Smooth muscle cell (in vitro differentiated cells): ENCODE results near the gene GSAP. TPM values are rescaled to one million over a fixed set of nuclear protein-coding genes. Genes with fewer than 3 reads are reported as not detected.
A peak's percentile ranks its signal among the peaks of the same experiment; 100 is the strongest.

ENCODE experiments used
- DNase-seq: peaks from one replicate; lab custom pipeline; 2025; ENCODE audit not compliant: unreplicated experiment; lab: John Stamatoyannopoulos, UW
- H2AFZ ChIP-seq: fragments of 200-600 bp; sonication (generic); 2 replicates; pipeline ENCODE4 v1.6.0; 2016; ENCODE audit warnings: antibody characterized with exemption, low read depth, mild to moderate bottlenecking
- H3F3A ChIP-seq: fragments of 200-600 bp; sonication (generic); 2 replicates; pipeline ENCODE4 v1.6.0; 2017; ENCODE audit warnings: antibody characterized with exemption, low read depth
- H3K27ac ChIP-seq: fragments of 200-600 bp; sonication (generic); 2 replicates; pipeline ENCODE4 v1.5.1; 2016; ENCODE audit warnings: low read depth, mild to moderate bottlenecking
- H3K27me3 ChIP-seq: fragments of 200-600 bp; sonication (generic); 2 replicates; pipeline ENCODE4 v1.6.1; 2016; ENCODE audit warnings: low read depth, mild to moderate bottlenecking
- H3K36me3 ChIP-seq: fragments of 200-600 bp; sonication (generic); 2 replicates; pipeline ENCODE4 v1.5.1; 2016; ENCODE audit warnings: low read depth
- H3K4me1 ChIP-seq: fragments of 200-600 bp; sonication (generic); 2 replicates; pipeline ENCODE4 v1.5.1; 2016; ENCODE audit warnings: low read depth
- H3K4me2 ChIP-seq: fragments of 200-600 bp; sonication (generic); 2 replicates; pipeline ENCODE4 v1.6.0; 2016; ENCODE audit warnings: mild to moderate bottlenecking
- H3K4me3 ChIP-seq: fragments of 200-600 bp; sonication (generic); 2 replicates; pipeline ENCODE4 v1.5.1; 2016; ENCODE audit warnings: mild to moderate bottlenecking
- H3K79me2 ChIP-seq: fragments of 200-600 bp; sonication (generic); 2 replicates; pipeline ENCODE4 v1.6.0; 2016; ENCODE audit warnings: low read depth, mild to moderate bottlenecking
- H3K9ac ChIP-seq: fragments of 200-600 bp; sonication (generic); 2 replicates; pipeline ENCODE4 v1.6.0; 2016; ENCODE audit warnings: low read depth
- H3K9me3 ChIP-seq: fragments of 200-600 bp; sonication (generic); replicated peaks from 2 replicates; pipeline ENCODE4 v1.5.1; 2016; ENCODE audit warnings: low read depth
- H4K20me1 ChIP-seq: fragments of 200-600 bp; sonication (generic); 2 replicates; pipeline ENCODE4 v1.6.0; 2016; ENCODE audit warnings: low read depth
- WGBS: methylation state at CpG from one replicate; pipeline ENCODE4 v1.1.7; 2016; ENCODE audit warnings: low lambda C conversion rate; 5-methylcytosine and 5-hydroxymethylcytosine counted together
- polyA plus RNA-seq: library from polyadenylated mRNA; unstranded; fragments of >200 nt; fragmentation: Nextera tagmentation; extraction: Ambion mirVana; gene quantifications from 2 replicates; pipeline ENCODE4 v1.2.1, GENCODE V29; 2016
- total RNA-seq: library from RNA; depleted of rRNA; stranded (reverse); fragments of >200 nt; gene quantifications from 2 replicates; pipeline ENCODE4 v1.2.3, GENCODE V29; 2014
- TF ChIP-seq, protein P1 (sequence below): fragments of 200-600 bp; sonication (generic); IDR thresholded peaks from 2 replicates; pipeline ENCODE4 v1.5.1; 2017; ENCODE audit warnings: borderline replicate concordance, mild to moderate bottlenecking, antibody characterized with exemption; ENCODE audit not compliant: insufficient read depth, poor library complexity, severe bottlenecking

GSAP gene
- total and polyA plus RNA-seq, 2 experiments from 2014 or later: 0.45 to 0.94 TPM

DNA sequence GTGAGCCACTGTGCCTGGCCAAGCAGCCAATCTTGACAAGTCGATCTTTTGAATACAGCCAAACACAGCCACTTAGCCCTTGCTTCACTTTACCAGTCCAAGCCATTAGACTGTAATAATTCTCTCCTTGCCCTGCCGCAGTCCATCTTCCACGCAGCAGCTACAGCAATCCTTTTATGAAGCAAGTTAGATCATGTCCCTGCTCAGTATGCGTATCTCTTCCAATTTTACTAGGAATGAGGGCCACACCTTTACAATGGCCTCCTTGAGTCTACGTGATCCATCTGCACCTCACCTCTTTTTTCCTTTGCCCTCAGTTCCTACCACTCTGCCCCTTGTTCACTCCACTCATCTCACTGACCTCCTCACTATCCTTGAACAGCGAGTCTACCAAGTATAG lies 22.2 kb downstream of the GSAP start:
- H3K9me3 ChIP-seq: no peaks in the 10 kb centered on the region
- H3K36me3 ChIP-seq: no peaks in the 10 kb centered on the region
- no peaks in the 10 kb centered on the region for H4K20me1 ChIP-seq
- no peaks in the 10 kb centered on the region for H3K27me3 ChIP-seq
- H3K4me1 ChIP-seq: no peaks in the 10 kb centered on the region
- H3K4me2 ChIP-seq: no peak overlapping the region
- H3K4me3 ChIP-seq: no peak overlapping the region
- TF ChIP-seq, protein P1, sequence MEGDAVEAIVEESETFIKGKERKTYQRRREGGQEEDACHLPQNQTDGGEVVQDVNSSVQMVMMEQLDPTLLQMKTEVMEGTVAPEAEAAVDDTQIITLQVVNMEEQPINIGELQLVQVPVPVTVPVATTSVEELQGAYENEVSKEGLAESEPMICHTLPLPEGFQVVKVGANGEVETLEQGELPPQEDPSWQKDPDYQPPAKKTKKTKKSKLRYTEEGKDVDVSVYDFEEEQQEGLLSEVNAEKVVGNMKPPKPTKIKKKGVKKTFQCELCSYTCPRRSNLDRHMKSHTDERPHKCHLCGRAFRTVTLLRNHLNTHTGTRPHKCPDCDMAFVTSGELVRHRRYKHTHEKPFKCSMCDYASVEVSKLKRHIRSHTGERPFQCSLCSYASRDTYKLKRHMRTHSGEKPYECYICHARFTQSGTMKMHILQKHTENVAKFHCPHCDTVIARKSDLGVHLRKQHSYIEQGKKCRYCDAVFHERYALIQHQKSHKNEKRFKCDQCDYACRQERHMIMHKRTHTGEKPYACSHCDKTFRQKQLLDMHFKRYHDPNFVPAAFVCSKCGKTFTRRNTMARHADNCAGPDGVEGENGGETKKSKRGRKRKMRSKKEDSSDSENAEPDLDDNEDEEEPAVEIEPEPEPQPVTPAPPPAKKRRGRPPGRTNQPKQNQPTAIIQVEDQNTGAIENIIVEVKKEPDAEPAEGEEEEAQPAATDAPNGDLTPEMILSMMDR: no peak
- WGBS: 90% methylated on average over 6 of the region's 6 CpGs
- H3F3A ChIP-seq: no peaks in the 10 kb centered on the region
- DNase-seq: no peak
- no peak overlapping the region for H3K27ac ChIP-seq
- no peak overlapping the region for H2AFZ ChIP-seq
- no peak overlapping the region for H3K9ac ChIP-seq
- no peaks in the 10 kb centered on the region for H3K79me2 ChIP-seq

DNA sequence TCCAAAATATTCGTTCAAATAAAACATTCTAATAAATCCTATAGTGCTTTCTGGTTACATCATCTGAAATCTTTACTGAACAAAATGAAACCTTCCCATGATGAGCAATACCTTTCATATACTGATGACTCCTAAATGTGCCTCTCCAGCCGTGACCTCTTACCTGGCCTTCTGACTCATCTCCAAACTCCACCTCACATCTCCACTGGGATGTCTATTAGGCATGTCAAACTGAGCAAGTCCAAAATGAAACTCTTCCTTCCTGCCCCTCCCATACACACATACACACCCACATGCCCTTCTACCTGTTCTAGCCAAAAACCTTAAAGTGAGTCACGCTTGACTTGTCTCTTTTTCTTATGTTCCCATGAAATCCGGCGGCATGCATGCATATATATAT lies 22.9 kb downstream of the GSAP start:
- Histone ChIP-seq H3K9ac (no peak overlapping the region), H3K27ac (no peak overlapping the region), H3K4me2 (no peak overlapping the region), H3F3A (no peaks in the 10 kb centered on the region), H4K20me1 (no peaks in the 10 kb centered on the region), H3K4me1 (no peaks in the 10 kb centered on the region), H3K36me3 (no peaks in the 10 kb centered on the region), H2AFZ (no peak overlapping the region), H3K4me3 (no peak overlapping the region), H3K79me2 (no peaks in the 10 kb centered on the region), H3K27me3 (no peaks in the 10 kb centered on the region), H3K9me3 (no peaks in the 10 kb centered on the region)
- WGBS: 87% methylated on average over 5 of the region's 5 CpGs
- TF ChIP-seq, protein P1: no peak
- no peak for DNase-seq

DNA sequence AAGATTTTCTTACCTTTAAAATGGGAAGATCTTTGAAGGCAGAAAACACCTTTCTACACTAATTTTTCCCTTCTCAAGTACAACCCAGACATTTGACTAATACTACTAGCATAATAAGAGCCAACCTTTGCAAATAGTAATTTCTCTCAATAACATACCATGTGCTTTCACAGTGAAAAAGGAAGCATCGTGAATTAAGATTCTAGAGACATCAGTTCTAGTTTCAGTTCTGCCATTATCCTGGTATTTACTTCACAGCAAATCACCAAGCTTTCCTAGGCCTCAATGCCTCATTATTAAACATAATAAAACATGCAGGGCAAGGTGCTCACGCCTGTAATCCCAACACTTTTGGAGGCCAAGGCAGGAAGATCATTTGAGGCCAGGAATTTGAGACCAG lies 24.9 kb downstream of the GSAP start:
- Histone ChIP-seq H3K27me3 (no peaks in the 10 kb centered on the region), H2AFZ (no peak overlapping the region), H3F3A (no peaks in the 10 kb centered on the region), H3K9me3 (no peaks in the 10 kb centered on the region), H3K9ac (no peak overlapping the region), H3K4me2 (no peak overlapping the region), H4K20me1 (no peaks in the 10 kb centered on the region), H3K36me3 (no peaks in the 10 kb centered on the region), H3K4me1 (no peaks in the 10 kb centered on the region), H3K27ac (no peak overlapping the region), H3K79me2 (no peaks in the 10 kb centered on the region), H3K4me3 (no peak overlapping the region)
- 92% methylated on average over 2 of the region's 2 CpGs for WGBS
- TF ChIP-seq, protein P1: no peak
- no peak for DNase-seq

DNA sequence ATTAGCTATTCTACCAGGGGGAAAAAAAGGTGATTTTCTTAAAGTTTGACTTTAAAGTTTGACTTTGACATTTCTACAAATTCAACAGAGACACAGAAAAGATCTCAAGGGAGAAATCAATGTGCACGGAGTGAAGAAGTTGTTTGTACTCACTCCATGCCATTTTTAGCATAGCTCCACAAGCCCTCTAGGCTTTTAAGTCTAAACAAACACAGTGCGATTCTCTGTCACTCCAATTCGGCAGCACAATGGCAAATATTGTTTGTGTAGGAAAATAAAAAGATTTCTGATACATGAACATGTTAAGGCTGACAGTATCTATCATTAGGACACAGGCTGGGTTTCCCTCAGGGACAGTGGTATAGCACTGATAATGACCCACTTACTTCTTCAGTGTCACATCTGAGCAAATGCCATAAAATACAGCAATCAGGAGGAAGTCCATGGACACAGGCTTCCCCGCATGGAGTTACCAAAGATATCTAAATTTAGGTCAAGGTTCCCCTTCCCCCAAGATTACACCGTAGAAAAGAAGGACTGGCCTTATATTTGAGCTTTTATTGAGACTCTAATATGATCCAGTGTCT lies 28.0 kb downstream of the GSAP start:
- H3K79me2 ChIP-seq: no peaks in the 10 kb centered on the region
- no peak for DNase-seq
- H3K27me3 ChIP-seq: no peaks in the 10 kb centered on the region
- H3K4me1 ChIP-seq: no peaks in the 10 kb centered on the region
- H3K9me3 ChIP-seq: no peaks in the 10 kb centered on the region
- H3K9ac ChIP-seq: no peak overlapping the region
- H3K36me3 ChIP-seq: no peaks in the 10 kb centered on the region
- peak overlapping the region; percentile 66 for H2AFZ ChIP-seq
- H3K4me3 ChIP-seq: no peak overlapping the region
- H3K4me2 ChIP-seq: no peak overlapping the region
- TF ChIP-seq, protein P1: no peak
- 53% methylated on average over 5 of the region's 5 CpGs for WGBS
- no peak overlapping the region for H3K27ac ChIP-seq
- no peaks in the 10 kb centered on the region for H3F3A ChIP-seq
- H4K20me1 ChIP-seq: no peaks in the 10 kb centered on the region
